ENCODE results near the gene SART1. TPM values are rescaled to one million over a fixed set of nuclear protein-coding genes. Genes with fewer than 3 reads are reported as not detected.
A peak's percentile ranks its signal among the peaks of the same experiment; 100 is the strongest.

The SART1 gene
- total and polyA plus RNA-seq, 10 of the 15 experiments (the other 5 are each of a cell fraction or from before 2014, with no cell fraction given) = 6.2 to 60.5 (median 37.4) TPM

GRCh38 chr11:65961267-65962140 lies at the start of gene SART1 (continued):
- no peak; the same call in 1 of the 2 replicates for TF ChIP-seq ZNF687 (IDR thresholded peaks at IDR 0.05)
- TF ChIP-seq RCOR1 (conservative IDR thresholded peaks at IDR 0.05; ENCODE audit: low read depth, low read length) = 0 out of 2 replicates have a peak, but pooled peaks have one; percentile 43
- TF ChIP-seq TAF1 (IDR thresholded peaks at IDR 0.05; ENCODE audit: borderline replicate concordance, low read depth, low read length) = peak; percentile 99
- peak; percentile 36 for TF ChIP-seq MEF2B (IDR thresholded peaks at IDR 0.05; ENCODE audit: partially characterized antibody, poor library complexity, severe bottlenecking)
- TF ChIP-seq KLF5 (IDR thresholded peaks at IDR 0.05; ENCODE audit: partially characterized antibody) = peak; percentile 96
- TF ChIP-seq ZNF217 (IDR thresholded peaks at IDR 0.05) = no peak
- no peak for TF ChIP-seq POU2F2 (IDR thresholded peaks at IDR 0.05; ENCODE audit: borderline replicate concordance, low read depth, low read length)
- peak; percentile 87 for TF ChIP-seq E2F8 (IDR thresholded peaks at IDR 0.05; ENCODE audit: low read depth, partially characterized antibody)
- 0 out of 2 replicates have a peak, but pooled peaks have one; percentile 13 for TF ChIP-seq HSF1 (IDR thresholded peaks at IDR 0.05; ENCODE audit: low read depth, low read length)
- peak; percentile 79 for TF ChIP-seq DPF2 (IDR thresholded peaks at IDR 0.05)
- TF ChIP-seq TBL1XR1 (IDR thresholded peaks at IDR 0.05; ENCODE audit: low read depth, low read length) = peak; percentile 52; the same call in 1 of the 2 replicates
- no peak for TF ChIP-seq BCLAF1 (IDR thresholded peaks at IDR 0.05)
- TF ChIP-seq MTA3 (IDR thresholded peaks at IDR 0.05; ENCODE audit: borderline replicate concordance, low read length) = no peak; the same call in 1 of the 2 replicates
- TF ChIP-seq SMC3 (IDR thresholded peaks at IDR 0.05; ENCODE audit: borderline replicate concordance, low read length) = no peak
- no peak; a peak in 1 of 4 replicates for TF ChIP-seq IKZF2 (IDR thresholded peaks at IDR 0.05)
- no peak for TF ChIP-seq MYB (IDR thresholded peaks at IDR 0.05; ENCODE audit: borderline replicate concordance, low read depth, low read length)
- TF ChIP-seq JUND (IDR thresholded peaks at IDR 0.05; ENCODE audit: low read depth, low read length) = no peak

Data from GM12878 (cell line).